Measurements from ENCODE around the gene HBZ. TPM values are rescaled to one million over a fixed set of nuclear protein-coding genes. Genes with fewer than 3 reads are reported as not detected.
"Not testable (repeated sequence)": the region's sequence is repeated elsewhere in the genome, so short reads cannot be mapped to it uniquely, and the experiment has no call there.

Gene HBZ
- total RNA-seq, 1 donor from 2014 or later: not detected

- intact Hi-C loops (cut with micrococcal nuclease): no loop called here
Measured at GRCh38 chr16:133716-134115, 18.7 kb upstream of the HBZ start.

GRCh38 chr16:138049-138417 lies 14.4 kb upstream of the HBZ start:
- intact Hi-C loops (cut with micrococcal nuclease): loop anchor here (1.0 kb wide), 1 partner anchor 85 kb away; the partner anchor contains the start of genes POLR3K and SNRNP25

- intact Hi-C loops (cut with micrococcal nuclease): no loop called here
Measured at GRCh38 chr16:140175-140857, 12.1 kb upstream of the HBZ start.

- intact Hi-C loops (cut with micrococcal nuclease): no loop called here
Measured at GRCh38 chr16:142405-142967, 10.0 kb upstream of the HBZ start.

DNA sequence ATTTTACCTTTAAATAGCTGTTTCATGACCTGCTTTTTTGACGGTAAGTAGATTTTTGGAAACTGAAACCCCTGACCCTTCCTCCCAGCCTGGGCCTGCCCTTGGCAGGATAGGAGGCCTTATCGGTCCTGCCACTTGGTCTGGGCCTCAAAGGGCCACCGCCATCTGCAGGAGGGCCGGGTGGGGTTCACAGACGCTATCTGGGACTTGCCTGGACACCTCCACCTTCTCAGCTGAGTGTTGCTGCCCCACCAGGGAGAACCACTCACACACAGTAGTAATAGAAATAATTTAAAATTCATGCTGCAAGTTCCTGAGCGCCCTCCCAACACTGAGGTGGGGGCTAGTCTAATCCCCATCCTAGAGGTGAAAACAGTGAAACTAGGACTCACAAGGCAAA lies 9.4 kb upstream of the HBZ start:
- intact Hi-C loops (cut with micrococcal nuclease): no loop called here

GRCh38 chr16:143456-143855 lies 9.0 kb upstream of the HBZ start:
- intact Hi-C loops (cut with micrococcal nuclease): no loop called here

DNA sequence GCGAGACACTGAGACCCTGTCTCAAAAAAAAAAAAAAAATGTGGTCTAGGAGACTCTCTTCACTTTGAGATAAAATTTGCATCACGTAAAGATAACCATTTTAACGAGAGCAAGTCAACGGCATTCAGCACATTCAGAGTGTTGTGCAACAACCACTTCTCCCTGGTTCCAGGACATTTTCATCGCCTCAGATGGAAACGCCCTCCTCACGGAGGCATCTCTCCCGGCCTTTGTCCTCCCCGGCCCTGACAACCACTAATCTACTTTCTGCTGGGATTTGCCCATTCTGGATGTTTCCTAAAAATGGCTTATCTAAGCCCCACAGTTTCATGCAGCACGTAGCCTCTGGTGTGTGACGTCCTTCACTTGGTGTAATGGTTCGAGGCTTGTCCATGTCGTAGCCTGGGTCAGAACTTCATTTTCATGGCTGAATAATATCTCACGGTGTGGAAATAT lies 7.6 kb upstream of the HBZ start:
- intact Hi-C loops (cut with micrococcal nuclease): no loop called here

- intact Hi-C loops (cut with micrococcal nuclease): no loop called here
Measured at GRCh38 chr16:146646-147045, 5.8 kb upstream of the HBZ start.

DNA sequence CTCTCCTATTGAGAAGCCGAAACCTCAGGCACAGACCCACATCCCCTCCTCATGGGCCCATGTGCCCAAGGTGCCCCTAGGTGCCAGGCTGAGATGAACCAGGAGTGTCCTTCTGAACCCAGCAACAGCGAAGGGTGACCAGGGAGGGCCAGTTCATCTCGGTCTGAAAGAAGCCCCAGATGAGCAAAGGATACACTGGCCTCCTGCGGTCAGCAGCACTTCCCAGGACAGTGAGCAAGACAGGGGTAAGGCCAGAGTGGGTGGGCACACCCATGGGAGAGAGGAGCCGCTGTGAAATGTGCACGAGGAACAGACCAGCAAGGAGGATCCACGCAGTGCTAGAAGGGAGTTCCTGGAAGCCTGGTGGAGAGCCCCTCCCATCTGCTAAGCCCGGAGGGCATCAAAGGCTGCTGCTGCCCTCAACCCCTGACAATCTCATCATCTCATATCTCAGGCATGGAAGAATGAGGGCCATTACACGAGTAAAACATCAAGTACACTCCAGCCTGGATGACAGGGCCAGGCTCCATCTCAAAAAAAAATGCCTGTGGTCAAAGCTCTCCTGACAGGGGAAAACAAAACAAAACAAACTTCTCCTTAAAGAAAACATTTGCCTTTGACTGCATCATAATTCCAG lies 3.3 kb upstream of the HBZ start:
- intact Hi-C loops (cut with micrococcal nuclease): no loop called here

GRCh38 chr16:153129-153521 lies 681 bp downstream of the HBZ start:
- intact Hi-C loops (cut with micrococcal nuclease): not testable (repeated sequence)

DNA sequence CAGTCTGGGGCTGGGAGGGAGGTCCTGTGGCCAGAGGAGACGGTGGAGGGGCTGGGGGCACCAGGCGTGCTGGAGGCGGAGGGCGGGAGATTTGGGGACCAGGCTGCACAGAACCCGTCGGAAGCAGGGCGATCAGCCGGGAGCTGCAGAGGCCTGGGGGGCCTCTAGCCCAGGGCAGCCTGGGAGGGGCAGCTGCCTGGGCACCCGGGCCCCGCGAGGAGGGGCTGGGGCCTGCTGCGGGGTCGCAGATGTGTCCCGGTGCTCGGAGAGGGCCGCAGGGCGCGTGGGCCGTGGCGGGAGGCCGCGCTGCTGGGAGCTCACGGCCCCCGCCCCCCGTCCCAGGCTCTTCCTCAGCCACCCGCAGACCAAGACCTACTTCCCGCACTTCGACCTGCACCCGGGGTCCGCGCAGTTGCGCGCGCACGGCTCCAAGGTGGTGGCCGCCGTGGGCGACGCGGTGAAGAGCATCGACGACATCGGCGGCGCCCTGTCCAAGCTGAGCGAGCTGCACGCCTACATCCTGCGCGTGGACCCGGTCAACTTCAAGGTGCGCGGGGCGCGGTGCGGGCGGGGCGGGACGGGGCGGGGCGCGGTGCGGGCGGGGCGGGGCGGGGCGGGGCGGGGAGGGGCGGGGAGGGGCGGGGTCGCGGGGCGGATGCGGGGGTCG lies 1.2 kb downstream of the HBZ start:
- intact Hi-C loops (cut with micrococcal nuclease): not testable (repeated sequence)

- intact Hi-C loops (cut with micrococcal nuclease): no loop called here
Measured at GRCh38 chr16:154217-155030, 2.0 kb downstream of the HBZ start.

- intact Hi-C loops (cut with micrococcal nuclease): no loop called here
Measured at GRCh38 chr16:155031-155398, 2.6 kb downstream of the HBZ start.

DNA sequence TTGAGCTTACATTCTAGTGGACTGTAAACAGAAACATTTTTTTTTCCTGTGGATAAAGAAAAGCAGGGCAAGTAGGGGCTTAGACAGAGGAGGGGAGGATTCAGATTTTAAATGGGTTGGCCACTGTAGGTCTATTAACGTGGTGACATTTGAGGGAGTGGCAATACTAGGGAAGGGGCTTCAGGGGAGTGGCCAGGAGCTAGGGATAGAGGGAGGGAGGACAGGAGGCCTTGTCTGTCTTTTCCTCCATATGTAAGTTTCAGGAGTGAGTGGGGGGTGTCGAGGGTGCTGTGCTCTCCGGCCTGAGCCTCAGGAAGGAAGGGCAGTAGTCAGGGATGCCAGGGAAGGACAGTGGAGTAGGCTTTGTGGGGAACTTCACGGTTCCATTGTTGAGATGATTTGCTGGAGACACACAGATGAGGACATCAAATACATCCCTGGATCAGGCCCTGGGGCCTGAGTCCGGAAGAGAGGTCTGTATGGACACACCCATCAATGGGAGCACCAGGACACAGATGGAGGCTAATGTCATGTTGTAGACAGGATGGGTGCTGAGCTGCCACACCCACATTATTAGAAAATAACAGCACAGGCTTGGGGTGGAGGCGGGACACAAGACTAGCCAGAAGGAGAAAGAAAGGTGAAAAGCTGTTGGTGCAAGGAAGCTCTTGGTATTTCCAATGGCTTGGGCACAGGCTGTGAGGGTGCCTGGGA lies 6.8 kb downstream of the HBZ start:
- intact Hi-C loops (cut with micrococcal nuclease): no loop called here

GRCh38 chr16:160242-160641 lies 7.8 kb downstream of the HBZ start:
- intact Hi-C loops (cut with micrococcal nuclease): not testable (repeated sequence)

- intact Hi-C loops (cut with micrococcal nuclease): no loop called here
Measured at GRCh38 chr16:160691-161190, 8.3 kb downstream of the HBZ start.

DNA sequence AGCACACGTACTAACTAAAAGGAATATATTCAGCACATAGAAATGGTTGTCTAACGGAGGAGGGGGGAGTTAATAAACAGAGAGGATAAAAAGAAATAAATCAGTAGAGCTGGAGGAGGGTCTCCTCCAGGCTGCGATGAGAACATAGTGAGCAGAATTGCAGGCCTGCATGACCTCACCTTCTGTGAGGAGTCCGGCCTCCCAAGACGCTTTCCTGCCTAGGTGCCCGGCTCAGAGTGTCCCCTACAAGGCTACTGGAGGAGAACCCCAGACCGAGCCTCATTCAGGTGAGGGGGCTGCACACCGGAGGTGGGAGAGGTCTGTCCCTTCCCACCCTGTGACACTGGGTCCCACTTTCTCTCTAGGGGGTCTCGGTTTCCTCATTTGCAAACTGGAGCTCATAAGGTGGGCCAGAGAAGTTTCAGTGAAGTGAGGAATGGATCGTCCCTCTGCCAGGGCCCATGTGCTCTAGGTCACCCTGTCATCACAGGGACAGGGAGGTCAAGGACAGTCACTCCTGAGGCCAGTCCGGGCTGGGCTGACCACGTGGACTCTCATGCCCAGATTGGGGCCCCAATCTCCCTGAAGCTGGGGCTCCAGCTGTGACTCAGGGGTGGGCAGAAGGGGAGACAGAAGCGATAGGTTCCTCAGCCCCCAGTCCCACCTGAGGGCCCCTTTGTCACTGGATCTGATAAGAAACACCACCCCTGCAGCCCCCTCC lies 10.0 kb downstream of the HBZ start:
- intact Hi-C loops (cut with micrococcal nuclease): no loop called here

DNA sequence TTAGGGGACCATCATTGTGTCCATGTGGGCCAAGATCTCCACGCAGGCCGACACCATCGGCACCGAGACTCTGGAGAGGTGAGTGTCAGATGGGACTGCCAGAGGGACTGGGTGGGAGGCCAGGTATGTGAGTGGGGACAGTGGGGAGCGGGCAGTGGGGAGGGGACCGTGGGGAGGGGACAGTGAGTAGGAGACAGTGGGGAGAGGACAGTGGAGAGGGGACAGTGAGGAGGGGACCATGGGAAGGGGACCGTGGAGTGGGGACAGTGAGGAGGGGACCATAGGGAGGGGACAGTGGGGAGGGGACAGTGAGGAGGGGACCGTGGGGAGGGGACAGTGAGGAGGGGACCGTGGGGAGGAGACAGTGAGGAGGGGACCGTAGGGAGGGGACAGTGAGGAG lies 10.7 kb downstream of the HBZ start:
- intact Hi-C loops (cut with micrococcal nuclease): not testable (repeated sequence)

- intact Hi-C loops (cut with micrococcal nuclease): not testable (repeated sequence)
Measured at GRCh38 chr16:163696-164095, 11.3 kb downstream of the HBZ start.

All from T-helper 2 cell treated with Interferon-gamma antibody and Interleukin-4, amounts not matched to agents 100 ng/mL and 5 ng/mL, for 36 hours (primary cell).